B cell (primary cell): ENCODE data around the gene PPP1R14D. TPM values are rescaled to one million over a fixed set of nuclear protein-coding genes. Genes with fewer than 3 reads are reported as not detected.
A peak's percentile ranks its signal among the peaks of the same experiment; 100 is the strongest.

Experiments
- ATAC-seq: fragments of 200-7000 bp; cut with Tn5 transposase; one replicate; pipeline ENCODE4 v1.10.0; 2021; ENCODE audit warnings: low read depth, mild to moderate bottlenecking, moderate number of reproducible peaks, moderate library complexity
- CTCF ChIA-PET: fragments of 350-600 bp; sonication (Branson Sonifier 250); formaldehyde crosslinking; loops from one replicate; lab custom pipeline; 2021; ENCODE audit warnings: antibody characterized with exemption, inconsistent platforms; lab: Charles Lee
- POLR2A ChIA-PET: fragments of 350-600 bp; sonication (Branson Sonifier 250); formaldehyde crosslinking; loops from one replicate; lab custom pipeline; 2021; ENCODE audit warnings: antibody characterized with exemption; lab: Charles Lee
- DNase-seq: peaks from one replicate; pipeline ENCODE4 v3.0.0; 2013
- H2AFZ ChIP-seq: 2 replicates; pipeline ENCODE4 v1.6.1; 2012; ENCODE audit warnings: mild to moderate bottlenecking, low read depth, low read length; ENCODE audit not compliant: insufficient read depth, poor library complexity, severe bottlenecking
- H3K27ac ChIP-seq, 2 donors: 1 replicate in 1 of 2; 2 replicates in 1 of 2; pipeline ENCODE4 v1.5.1; 2012 to 2013; ENCODE audit warnings: low read length in 2 of 2, mild to moderate bottlenecking in 2 of 2, moderate library complexity in 1 of 2
- H3K27me3 ChIP-seq, 4 experiments: fragments of 200-600 bp in 1 of 4; sonication (generic) in 1 of 4; replicated peaks in 1 of 4; 1 replicate in 2 of 4; 2 replicates in 2 of 4; pipeline versions ENCODE4 v1.6.1 to v1.7.0; 2013 to 2016; ENCODE audit warnings: low read length in 3 of 4, mild to moderate bottlenecking in 2 of 4, mixed read lengths in 1 of 4, moderate library complexity in 1 of 4; ENCODE audit not compliant: insufficient read depth in 4 of 4, control insufficient read depth in 3 of 4; ENCODE audit errors: control extremely low read depth in 1 of 4
- H3K36me3 ChIP-seq, 2 experiments: replicated peaks in 1 of 2; 1 replicate in 1 of 2; 2 replicates in 1 of 2; pipeline versions ENCODE4 v1.6.1 to v1.7.1; 2013; ENCODE audit warnings: low read length in 1 of 2; ENCODE audit not compliant: insufficient read depth in 2 of 2, control insufficient read depth in 1 of 2; ENCODE audit errors: control extremely low read depth in 1 of 2, extremely low read depth in 1 of 2
- H3K4me1 ChIP-seq, 2 donors: fragments of 200-600 bp in 1 of 2; sonication (generic) in 1 of 2; 1 replicate in 1 of 2; 2 replicates in 1 of 2; pipeline versions ENCODE4 v1.5.1 to v1.6.1; 2013 to 2017; ENCODE audit warnings: low read length in 2 of 2; ENCODE audit not compliant: control insufficient read depth in 2 of 2, insufficient read depth in 2 of 2
- H3K4me2 ChIP-seq: replicated peaks from 2 replicates; pipeline ENCODE3; 2012; ENCODE audit warnings: mild to moderate bottlenecking, low read depth, low read length; ENCODE audit not compliant: poor library complexity, severe bottlenecking
- H3K4me3 ChIP-seq, 5 experiments: fragments of 200-600 bp in 1 of 5; sonication (generic) in 1 of 5; 1 replicate in 3 of 5; 2 replicates in 2 of 5; pipeline versions ENCODE4 v1.5.1 to v1.7.0; 2011 to 2016; ENCODE audit warnings: low read length in 4 of 5, mild to moderate bottlenecking in 4 of 5, low read depth in 2 of 5, control low read depth in 1 of 5, moderate library complexity in 1 of 5; ENCODE audit not compliant: insufficient read depth in 1 of 5; ENCODE audit errors: control extremely low read depth in 1 of 5, extremely low read depth in 1 of 5
- H3K79me2 ChIP-seq: fragments of 200-600 bp; sonication (generic); one replicate; pipeline ENCODE4 v1.6.0; 2016; ENCODE audit warnings: low read length; ENCODE audit not compliant: control insufficient read depth, insufficient read depth
- H3K9ac ChIP-seq: fragments of 200-600 bp; sonication (generic); 2 replicates; pipeline ENCODE4 v1.6.1; 2017; ENCODE audit warnings: mild to moderate bottlenecking, low read length, moderate library complexity
- H3K9me3 ChIP-seq, 3 donors: one replicate each; pipeline versions ENCODE4 v1.6.1 to v1.7.1; 2013; ENCODE audit warnings: low read length in 2 of 3; ENCODE audit not compliant: control insufficient read depth in 2 of 3, insufficient read depth in 1 of 3; ENCODE audit errors: control extremely low read depth in 1 of 3
- H4K20me1 ChIP-seq: 2 replicates; pipeline ENCODE4 v1.6.0; 2012; ENCODE audit warnings: mild to moderate bottlenecking, low read length; ENCODE audit not compliant: insufficient read depth, control insufficient read depth, poor library complexity, severe bottlenecking
- H3K27ac Mint-ChIP-seq: one replicate; pipeline ENCODE4 v1.8.0; 2021; ENCODE audit warnings: mixed read lengths
- H3K27me3 Mint-ChIP-seq: one replicate; pipeline ENCODE4 v1.8.0; 2021; ENCODE audit warnings: mixed read lengths
- H3K4me1 Mint-ChIP-seq: one replicate; pipeline ENCODE4 v1.8.0; 2021; ENCODE audit warnings: mixed read lengths
- H3K4me3 Mint-ChIP-seq: one replicate; pipeline ENCODE4 v1.8.0; 2021; ENCODE audit warnings: mixed read lengths
- H3K9me3 Mint-ChIP-seq: one replicate; pipeline ENCODE4 v1.8.0; 2022; ENCODE audit warnings: mixed read lengths; ENCODE audit not compliant: insufficient read depth
- EZH2 ChIP-seq: IDR thresholded peaks from 2 replicates; pipeline ENCODE4 v1.6.1; 2012; ENCODE audit warnings: borderline replicate concordance, low read depth, mild to moderate bottlenecking, moderate library complexity, low read length; ENCODE audit not compliant: insufficient read depth, poor library complexity, severe bottlenecking
- WGBS: methylation state at CpG from one replicate; pipeline ENCODE4 v1.1.5; 2013; ENCODE audit warnings: missing lambda C conversion rate; ENCODE audit not compliant: insufficient coverage; 5-methylcytosine and 5-hydroxymethylcytosine counted together
- intact Hi-C: fragments of 100-400 bp; cut with micrococcal nuclease; formaldehyde crosslinking; loops from one replicate; pipeline ENCODE4 v1.10.0; 2022
- polyA plus RNA-seq: library from polyadenylated mRNA; depleted of rRNA; stranded (reverse); fragments of >200 nt; gene quantifications from 2 replicates; pipeline ENCODE4 v1.2.3, GENCODE V29; 2012
- total RNA-seq, 2 donors: library from RNA; stranded (reverse); fragments of 120-200 nt in 1 of 2; gene quantifications; 1 replicate in 1 of 2; 2 replicates in 1 of 2; pipeline versions ENCODE4 v1.2.3 to v1.2.4, GENCODE V29; 2013 to 2022
- TF ChIP-seq, protein P1 (sequence below): fragments of 200-600 bp; IDR thresholded peaks from one replicate; pipeline ENCODE4 v1.8.0; 2022; ENCODE audit warnings: antibody characterized with exemption, mild to moderate bottlenecking

The PPP1R14D gene
- total and polyA plus RNA-seq, 2 donors (not counting 1 experiment from before 2014, with no cell fraction given), result 0.19 TPM; not detected in 1

DNA sequence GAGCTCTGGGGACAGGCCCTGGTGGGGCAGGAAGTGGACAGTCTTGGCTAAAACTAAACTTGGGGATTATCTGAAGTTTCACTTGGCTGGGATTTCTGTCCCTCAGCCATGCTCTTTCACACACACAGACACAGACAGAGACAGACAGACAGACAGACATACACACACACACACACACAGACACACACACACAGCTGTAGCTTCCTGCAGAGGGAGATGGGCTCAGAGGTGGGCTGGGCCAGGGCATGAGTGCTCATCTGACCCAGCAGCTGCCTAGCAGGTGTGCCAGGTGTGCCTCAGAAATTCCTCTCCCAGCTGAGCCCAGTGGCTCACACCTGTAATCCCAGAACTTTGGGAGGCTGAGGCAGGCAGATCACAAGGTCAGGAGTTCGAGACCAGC, 42.2 kb upstream of the PPP1R14D start:
- CTCF ChIA-PET, result interaction anchor here (1.2 to 1.7 kb wide), 3 partner anchors 14 to 32 kb away, joined by 3 to 5 read pairs (median 4); no protein-coding TSS in a partner anchor

GRCh38 chr15:40869686-40870085, 41.2 kb upstream of the PPP1R14D start:
- no peak overlapping the region for H3K27ac ChIP-seq
- H3K9me3 ChIP-seq, result no peaks in the 10 kb centered on the region
- peaks cover 5 to 10% of the 10 kb centered on the region in 2 donors for H3K4me1 ChIP-seq
- H2AFZ ChIP-seq, result no peak overlapping the region
- no peaks in the 10 kb centered on the region for H4K20me1 ChIP-seq
- H3K9me3 Mint-ChIP-seq, result no peaks in the 10 kb centered on the region
- no peak overlapping the region for H3K4me3 ChIP-seq
- H3K79me2 ChIP-seq, result no peaks in the 10 kb centered on the region
- DNase-seq (no peak), ATAC-seq (no peak)
- peaks cover 0 to 12% (median 0%) of the 10 kb centered on the region in 4 experiments for H3K27me3 ChIP-seq
- intact Hi-C loops, result no loop called here
- no peak overlapping the region for H3K4me3 Mint-ChIP-seq
- ChIA-PET CTCF (interaction anchor here (1.4 to 1.7 kb wide), 2 partner anchors 15 to 33 kb away, joined by 4 to 5 read pairs; no protein-coding TSS in a partner anchor), POLR2A (no interaction called here)
- 83% methylated on average over 5 of the region's 5 CpGs for WGBS
- H3K9ac ChIP-seq, result no peak overlapping the region
- TF ChIP-seq, protein P1, sequence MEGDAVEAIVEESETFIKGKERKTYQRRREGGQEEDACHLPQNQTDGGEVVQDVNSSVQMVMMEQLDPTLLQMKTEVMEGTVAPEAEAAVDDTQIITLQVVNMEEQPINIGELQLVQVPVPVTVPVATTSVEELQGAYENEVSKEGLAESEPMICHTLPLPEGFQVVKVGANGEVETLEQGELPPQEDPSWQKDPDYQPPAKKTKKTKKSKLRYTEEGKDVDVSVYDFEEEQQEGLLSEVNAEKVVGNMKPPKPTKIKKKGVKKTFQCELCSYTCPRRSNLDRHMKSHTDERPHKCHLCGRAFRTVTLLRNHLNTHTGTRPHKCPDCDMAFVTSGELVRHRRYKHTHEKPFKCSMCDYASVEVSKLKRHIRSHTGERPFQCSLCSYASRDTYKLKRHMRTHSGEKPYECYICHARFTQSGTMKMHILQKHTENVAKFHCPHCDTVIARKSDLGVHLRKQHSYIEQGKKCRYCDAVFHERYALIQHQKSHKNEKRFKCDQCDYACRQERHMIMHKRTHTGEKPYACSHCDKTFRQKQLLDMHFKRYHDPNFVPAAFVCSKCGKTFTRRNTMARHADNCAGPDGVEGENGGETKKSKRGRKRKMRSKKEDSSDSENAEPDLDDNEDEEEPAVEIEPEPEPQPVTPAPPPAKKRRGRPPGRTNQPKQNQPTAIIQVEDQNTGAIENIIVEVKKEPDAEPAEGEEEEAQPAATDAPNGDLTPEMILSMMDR, result no peak
- TF ChIP-seq EZH2, result no peak
- H3K4me2 ChIP-seq, result no peak overlapping the region
- H3K27ac Mint-ChIP-seq, result peak overlapping the region; percentile 34
- H3K36me3 ChIP-seq, result no peaks in the 10 kb centered on the region
- H3K27me3 Mint-ChIP-seq, result peaks cover 3% of the 10 kb centered on the region
- peaks cover 21% of the 10 kb centered on the region for H3K4me1 Mint-ChIP-seq

More for the DNA sequence above, 42.2 kb upstream of the PPP1R14D start:
- no peak overlapping the region for H3K27ac Mint-ChIP-seq
- no peaks in the 10 kb centered on the region for H3K79me2 ChIP-seq
- H2AFZ ChIP-seq, result no peak overlapping the region
- no peak for ATAC-seq
- POLR2A ChIA-PET, result no interaction called here
- H3K4me2 ChIP-seq, result no peak overlapping the region
- H3K9me3 ChIP-seq, result no peaks in the 10 kb centered on the region
- no peak for DNase-seq
- H3K36me3 ChIP-seq, result no peaks in the 10 kb centered on the region
- H4K20me1 ChIP-seq, result no peaks in the 10 kb centered on the region
- TF ChIP-seq, protein P1, result no peak
- no peak for TF ChIP-seq EZH2
- intact Hi-C loops, result no loop called here
- H3K4me3 Mint-ChIP-seq, result no peak overlapping the region
- H3K4me1 Mint-ChIP-seq, result peaks cover 23% of the 10 kb centered on the region
- peaks cover 6 to 11% of the 10 kb centered on the region in 2 donors for H3K4me1 ChIP-seq
- no peak overlapping the region for H3K4me3 ChIP-seq
- H3K27ac ChIP-seq, result no peak overlapping the region
- H3K9ac ChIP-seq, result no peak overlapping the region
- peaks cover 3% of the 10 kb centered on the region for H3K27me3 Mint-ChIP-seq
- WGBS, result no CpG with 5 or more reads among the region's 1 CpG
- no peaks in the 10 kb centered on the region for H3K9me3 Mint-ChIP-seq
- H3K27me3 ChIP-seq, result peaks cover 0 to 17% (median 0%) of the 10 kb centered on the region in 4 experiments
